ENCODE data around the gene BTNL3.
"Not testable (repeated sequence)": the region's sequence is repeated elsewhere in the genome, so short reads cannot be mapped to it uniquely, and the experiment has no call there.

BTNL3 gene

GRCh38 chr5:181024245-181025064 lies 35.8 kb downstream of the BTNL3 start:
- DNase-seq = no peak

GRCh38 chr5:181027452-181028031 lies 38.9 kb downstream of the BTNL3 start:
- no peak for DNase-seq

DNA sequence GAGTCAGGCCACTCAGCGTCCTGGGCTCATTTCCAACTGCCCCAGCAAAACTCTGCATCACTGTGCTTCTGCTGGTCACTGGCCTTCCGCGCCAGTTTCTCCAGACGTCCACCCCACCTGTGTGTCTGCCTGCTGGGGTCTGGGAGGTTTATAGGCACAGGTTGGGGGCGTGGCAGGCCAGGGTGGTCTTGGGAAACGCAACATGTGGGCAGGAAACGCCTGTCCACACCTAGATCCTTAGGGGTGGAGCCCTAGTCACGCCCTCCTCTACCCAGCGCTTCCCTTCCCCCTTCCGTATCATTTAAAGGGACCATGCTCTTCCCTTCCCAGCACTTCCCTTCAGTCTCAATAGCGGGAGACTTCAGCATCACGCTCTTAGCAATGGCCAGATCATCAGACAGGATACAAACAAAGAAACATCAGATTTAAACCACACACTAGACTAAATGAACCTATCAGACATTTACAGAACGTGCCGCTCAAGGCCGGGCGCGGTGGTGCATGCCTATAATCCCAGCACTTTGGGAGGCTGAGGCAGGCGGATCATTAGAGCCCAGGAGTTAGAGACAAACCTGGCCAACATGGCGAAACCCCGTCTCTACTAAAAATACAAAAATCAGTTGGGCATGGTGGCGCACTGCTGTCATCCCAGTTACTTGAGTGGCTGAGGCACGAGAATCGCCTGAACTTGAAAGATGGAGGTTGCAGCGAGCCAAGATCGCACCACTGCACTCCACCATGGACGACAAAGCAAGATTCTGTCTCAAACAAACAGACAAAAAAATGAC lies 39.6 kb downstream of the BTNL3 start:
- no peak for DNase-seq

DNA sequence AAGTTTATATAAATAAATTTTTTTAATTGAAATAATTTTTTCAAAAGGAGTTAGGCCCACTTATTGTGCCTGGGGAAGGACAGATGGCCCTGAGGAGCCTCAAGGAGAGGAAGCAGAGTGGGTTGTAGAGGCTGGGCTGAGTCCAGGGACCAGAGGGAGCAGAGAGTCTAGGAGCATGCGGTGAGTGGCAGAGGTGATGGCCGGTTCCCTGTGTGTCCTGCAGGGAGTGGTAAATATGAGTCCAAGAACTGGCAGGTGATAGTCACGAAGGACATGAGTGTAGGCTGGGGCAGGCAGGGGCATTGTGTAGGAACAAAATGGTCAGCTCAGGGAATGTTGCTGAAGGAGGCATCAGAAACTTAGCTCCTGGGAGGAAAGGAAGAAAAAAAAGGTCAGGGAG lies 43.1 kb downstream of the BTNL3 start:
- DNase-seq = no peak

DNA sequence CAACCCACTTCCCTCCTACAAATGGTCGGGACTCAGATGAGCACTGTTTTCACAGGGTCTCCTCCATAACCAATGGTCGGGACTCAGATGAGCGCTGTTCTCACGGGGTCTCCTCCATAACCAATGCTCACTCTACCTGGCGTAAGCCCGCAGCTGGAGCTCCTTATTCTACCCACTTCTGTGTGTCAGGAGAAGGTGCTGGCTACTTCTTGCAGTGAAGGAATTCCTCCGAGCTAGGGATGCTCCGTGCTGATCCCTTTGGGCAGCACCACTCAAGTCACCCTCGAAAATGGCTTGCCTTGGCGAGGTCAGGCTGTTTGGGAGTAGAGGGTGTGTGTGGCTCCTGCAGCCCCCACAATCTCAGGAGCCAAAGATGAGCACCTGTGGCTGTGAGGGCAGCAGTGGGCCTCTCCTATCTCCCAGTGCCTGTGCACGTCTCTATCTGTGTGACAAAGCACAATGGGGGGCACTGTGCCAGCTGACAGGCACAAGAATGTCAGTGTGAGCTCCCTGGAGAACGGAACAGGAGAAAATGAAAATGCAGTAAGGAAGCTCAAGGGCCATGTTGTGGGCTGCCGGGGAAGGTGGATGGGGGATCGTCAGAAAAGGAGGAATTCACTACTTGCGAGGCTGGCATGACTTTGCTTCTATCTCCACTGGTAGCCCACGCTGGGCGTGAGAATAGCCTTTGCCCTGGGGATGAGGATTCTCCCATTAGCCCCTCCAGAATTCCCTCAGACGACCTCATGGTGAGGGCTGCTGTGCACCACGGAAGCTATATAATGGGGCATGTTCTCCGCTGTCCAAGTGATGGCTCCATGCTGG lies 47.6 kb downstream of the BTNL3 start:
- DNase-seq = no peak

- DNase-seq = no peak
Observed at GRCh38 chr5:181036816-181037364, 48.2 kb downstream of the BTNL3 start.

DNA sequence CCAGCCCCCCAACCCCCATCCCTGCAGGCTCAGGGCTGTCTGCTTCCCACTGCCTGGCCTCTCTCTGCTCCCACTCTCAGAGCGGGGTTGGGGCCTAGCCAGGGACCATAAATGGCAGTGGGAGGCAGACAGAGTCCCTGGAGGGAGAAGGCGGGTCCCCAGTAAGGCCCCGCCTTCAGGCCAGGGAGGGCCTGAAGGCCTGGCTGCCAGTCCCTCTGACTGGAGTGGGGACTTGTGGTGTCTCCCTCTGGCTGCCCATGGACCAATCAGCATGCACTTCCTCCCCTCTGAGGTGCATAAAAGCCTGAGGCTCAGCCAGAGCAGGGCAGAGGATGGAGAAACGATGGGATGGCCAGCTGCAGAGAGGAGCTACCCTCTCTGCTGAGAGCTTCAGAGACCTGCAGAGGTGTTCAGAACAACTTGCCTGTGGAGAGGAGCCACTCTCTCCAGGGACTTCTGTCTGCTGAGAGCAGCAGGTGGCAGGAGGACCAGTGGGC lies 48.8 kb downstream of the BTNL3 start:
- DNase-seq = no peak

DNA sequence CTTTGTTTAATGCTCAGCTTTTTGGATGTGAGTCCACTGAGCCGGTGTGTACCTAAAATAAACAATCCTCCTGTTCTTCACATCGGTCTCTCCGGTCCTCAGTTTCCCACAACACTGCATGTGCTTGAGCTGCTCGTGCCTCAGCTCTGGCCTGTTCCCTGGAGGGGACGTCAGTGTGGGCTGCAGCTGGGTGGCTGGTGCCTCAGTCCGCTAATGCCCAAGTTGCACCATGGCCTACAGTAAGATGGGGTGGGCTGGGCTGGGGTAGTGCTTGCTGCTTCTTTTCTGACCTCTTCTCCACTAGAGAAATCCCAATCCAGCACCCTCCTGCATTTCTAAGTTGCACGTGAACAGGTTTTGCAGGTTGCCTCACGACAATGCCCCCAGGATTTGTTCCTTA lies 50.8 kb downstream of the BTNL3 start:
- DNase-seq = no peak

DNA sequence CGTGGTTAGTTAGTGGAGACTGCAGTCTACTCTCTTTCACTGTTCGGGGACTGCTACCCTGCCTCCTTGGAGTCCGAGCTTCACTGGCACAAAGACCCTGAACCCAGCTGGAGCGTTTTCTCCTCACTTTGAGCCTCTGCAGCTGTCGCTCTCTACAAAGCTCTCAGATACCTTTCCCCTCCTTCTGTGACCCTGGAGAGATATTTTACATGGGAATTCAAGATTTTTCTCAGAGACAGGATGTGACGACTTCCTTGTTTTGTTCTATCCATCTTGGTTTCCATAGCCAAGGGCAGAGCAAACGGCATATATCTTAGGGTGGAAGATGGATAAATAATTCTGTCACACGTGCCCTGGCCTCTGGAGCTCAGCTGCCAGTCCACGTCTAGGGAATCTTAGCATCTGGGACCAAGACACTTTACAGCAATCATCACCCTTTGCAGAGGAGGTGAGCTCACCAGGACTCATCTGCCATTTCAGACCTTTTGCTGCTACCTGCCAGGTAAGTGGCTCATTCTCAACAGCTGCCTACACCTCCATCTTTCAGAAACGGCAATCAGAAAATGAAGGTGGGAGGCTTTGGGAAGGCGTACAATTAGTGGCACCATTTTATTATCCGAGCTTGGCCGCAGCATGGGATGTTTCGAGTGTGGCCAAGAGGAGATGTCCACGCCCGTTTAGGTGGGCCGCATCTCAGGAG lies 51.4 kb downstream of the BTNL3 start, which contains the start of gene BTNL9:
Gene BTNL9 (plus strand): TSS at position 336 of the 700 bp plus-strand sequence. CDS start 5,224 bp downstream, outside the sequence.
- no peak for DNase-seq

DNA sequence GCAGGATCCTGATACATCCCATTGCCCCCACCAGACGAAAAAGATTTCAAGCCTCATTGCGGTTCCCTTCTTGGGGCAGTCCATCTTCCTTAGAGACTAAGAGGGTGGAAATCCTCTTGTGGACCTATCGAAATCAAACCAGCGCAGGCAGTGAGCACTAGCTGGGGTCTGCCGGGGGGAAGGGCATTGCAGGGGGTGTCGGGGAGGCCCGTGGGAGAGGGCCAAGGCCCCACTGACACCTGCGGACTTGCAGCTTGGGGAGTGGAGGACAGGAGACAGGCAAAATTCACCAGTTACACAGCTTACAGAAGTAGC lies 51.9 kb downstream of the BTNL3 start:
- DNase-seq = no peak

DNA sequence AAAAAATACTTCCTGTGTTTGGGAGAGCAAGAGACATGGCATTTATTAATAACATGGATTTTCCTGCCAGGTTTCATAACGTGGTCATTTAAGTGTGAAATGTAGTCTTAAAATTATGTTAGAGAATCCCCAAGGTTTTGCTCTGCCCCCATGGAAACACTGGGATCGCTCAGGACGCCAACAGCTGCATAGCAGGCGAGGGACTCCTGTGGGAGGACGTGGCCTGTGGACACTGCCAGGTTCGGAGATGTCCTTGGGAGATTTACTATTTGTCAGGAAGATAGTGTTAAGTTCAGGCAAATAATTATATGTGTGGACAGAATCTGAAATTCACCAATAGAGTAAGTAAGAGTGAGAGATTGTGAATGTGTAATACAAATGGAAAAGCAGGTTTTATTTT lies 52.4 kb downstream of the BTNL3 start:
- no peak for DNase-seq

GRCh38 chr5:181042036-181042713 lies 53.5 kb downstream of the BTNL3 start:
- DNase-seq = no peak

- DNase-seq = no peak
Observed at GRCh38 chr5:181042722-181043121, 54.1 kb downstream of the BTNL3 start.

DNA sequence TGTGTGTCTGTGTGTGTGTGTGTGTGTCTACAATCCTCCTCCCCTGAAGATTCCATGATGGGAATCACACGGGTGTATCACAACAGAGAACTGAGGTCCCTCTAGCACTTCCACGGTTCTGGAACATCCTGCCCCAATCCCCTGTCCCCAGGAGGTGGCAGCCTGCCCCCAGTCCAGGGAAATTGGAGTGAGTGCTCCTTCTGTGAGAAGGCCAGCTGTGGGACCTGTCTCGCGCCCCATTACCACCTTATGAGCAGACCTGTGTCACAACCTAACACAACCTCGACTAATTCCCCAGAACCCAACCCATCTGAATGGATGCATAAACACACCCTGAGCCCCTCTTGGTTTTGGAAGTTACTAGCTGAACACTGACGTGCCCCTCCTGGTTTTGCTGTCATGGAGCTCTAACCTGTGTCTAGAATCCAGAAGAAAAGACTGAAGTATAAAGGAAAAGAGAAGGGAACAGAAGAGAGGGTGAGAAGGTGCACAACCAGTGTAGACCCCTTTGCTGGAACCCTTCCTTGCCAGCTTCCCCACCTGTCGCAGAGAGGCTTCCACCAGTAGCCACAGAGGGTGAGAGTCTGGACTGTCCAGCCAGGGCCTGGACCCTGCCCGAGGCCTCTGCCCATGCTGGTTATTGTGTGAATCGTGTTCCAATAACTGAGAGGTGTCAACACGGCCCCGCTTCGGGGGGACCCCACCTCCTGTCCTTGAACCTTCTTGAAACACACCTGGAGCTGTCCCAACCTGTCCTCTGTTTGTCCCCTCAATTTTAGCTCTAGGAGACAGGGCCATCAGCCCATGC lies 54.8 kb downstream of the BTNL3 start:
- no peak for DNase-seq

GRCh38 chr5:181044093-181044599 lies 55.5 kb downstream of the BTNL3 start:
- DNase-seq = no peak

DNA sequence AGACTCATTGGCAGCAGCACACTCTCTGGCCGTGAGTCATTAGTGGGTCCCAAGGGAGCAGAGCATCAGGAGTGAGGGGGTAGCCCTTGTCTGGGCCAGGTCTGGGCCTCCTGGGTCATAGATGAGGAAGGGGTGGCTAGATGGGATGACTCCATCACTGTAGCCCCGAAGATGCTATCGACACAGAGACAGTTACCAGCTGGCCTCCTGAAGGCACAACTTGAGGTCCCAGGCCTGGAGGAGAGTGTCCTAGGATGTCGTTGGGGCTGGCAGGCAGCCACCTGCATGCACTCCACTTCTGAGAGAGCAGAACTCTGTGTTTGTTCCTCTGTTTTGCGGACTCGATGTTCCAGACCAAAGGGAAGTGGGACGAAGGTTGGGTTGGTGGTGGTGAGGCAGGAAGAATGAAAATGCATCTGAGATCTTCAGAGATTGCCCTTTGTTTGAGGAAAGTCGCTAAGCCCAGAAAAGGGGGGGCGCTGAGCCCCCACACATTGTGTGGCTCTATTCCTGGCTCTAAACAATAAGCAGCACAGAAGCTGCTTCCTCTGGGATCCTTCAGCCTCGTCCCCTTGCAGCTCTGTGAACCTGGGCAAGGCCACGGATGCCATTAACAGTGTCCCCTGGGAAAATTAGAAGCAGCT lies 56.1 kb downstream of the BTNL3 start:
- DNase-seq = no peak

DNA sequence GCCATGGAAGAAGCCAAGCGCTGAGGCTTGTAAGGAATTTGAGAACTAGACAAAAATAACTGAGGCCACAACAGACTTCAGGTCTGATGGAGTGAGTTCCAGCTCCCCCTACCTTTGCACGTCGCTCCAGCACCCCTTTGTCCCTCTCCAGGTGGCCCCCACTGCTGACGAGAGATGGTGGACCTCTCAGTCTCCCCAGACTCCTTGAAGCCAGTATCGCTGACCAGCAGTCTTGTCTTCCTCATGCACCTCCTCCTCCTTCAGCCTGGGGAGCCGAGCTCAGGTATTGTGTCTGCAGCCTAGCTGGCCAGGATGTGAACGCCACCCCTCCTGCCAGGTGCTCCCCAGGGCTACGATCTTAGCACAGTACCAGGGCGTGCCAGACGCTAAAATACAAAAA lies 56.7 kb downstream of the BTNL3 start:
- DNase-seq = no peak

GRCh38 chr5:181045857-181046256 lies 57.2 kb downstream of the BTNL3 start:
- not testable (repeated sequence) for DNase-seq

DNA sequence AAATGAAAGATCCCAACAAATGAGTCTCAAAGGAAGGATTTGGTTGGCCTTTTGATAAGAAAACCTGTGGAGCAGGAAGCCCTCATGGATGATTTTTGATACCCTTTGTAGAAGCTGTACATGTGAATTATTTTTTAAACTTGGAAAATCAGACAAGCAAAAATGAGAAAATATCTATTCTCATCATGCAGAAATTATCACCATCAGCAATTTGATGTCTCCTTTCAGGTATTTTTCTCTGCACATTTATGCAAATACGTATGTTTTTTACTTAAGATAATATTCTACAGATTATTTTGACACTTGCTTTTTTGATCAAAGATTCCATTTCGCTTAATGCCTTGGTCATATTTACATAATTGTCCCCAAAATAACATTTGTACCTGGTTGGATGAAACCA lies 58.6 kb downstream of the BTNL3 start:
- DNase-seq = no peak

DNA sequence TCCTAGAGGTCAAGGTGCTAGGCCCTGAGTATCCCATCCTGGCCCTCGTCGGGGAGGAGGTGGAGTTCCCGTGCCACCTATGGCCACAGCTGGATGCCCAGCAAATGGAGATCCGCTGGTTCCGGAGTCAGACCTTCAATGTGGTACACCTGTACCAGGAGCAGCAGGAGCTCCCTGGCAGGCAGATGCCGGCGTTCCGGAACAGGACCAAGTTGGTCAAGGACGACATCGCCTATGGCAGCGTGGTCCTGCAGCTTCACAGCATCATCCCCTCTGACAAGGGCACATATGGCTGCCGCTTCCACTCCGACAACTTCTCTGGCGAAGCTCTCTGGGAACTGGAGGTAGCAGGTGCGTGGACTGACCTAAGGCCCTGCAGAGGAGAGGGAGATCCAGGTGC lies 59.3 kb downstream of the BTNL3 start:
- DNase-seq = no peak
